Measurements from ENCODE around the gene KCNE1.
"Not testable (repeated sequence)": the region's sequence is repeated elsewhere in the genome, so short reads cannot be mapped to it uniquely, and the experiment has no call there.

DNA sequence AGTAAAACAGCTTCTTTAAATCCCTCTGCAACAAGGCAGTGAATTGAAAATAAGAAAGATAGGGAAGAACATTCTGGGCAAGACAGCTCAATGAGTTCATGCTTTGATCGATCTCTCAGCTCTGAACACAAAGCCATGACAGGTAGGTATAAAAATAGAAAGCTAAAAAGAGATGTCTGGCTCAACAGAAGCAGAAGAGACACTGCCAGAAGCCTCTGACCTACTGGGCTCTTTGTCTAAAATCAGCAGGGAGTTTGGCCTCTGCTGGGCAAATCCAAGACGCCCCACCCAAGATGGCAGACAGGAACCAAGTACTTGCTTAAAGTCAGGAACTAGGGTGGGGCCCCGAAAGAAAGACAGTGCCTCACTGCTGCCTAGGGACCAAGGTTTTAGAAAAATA, 44.7 kb downstream of the KCNE1 start:
- TF ChIP-seq, protein P1, sequence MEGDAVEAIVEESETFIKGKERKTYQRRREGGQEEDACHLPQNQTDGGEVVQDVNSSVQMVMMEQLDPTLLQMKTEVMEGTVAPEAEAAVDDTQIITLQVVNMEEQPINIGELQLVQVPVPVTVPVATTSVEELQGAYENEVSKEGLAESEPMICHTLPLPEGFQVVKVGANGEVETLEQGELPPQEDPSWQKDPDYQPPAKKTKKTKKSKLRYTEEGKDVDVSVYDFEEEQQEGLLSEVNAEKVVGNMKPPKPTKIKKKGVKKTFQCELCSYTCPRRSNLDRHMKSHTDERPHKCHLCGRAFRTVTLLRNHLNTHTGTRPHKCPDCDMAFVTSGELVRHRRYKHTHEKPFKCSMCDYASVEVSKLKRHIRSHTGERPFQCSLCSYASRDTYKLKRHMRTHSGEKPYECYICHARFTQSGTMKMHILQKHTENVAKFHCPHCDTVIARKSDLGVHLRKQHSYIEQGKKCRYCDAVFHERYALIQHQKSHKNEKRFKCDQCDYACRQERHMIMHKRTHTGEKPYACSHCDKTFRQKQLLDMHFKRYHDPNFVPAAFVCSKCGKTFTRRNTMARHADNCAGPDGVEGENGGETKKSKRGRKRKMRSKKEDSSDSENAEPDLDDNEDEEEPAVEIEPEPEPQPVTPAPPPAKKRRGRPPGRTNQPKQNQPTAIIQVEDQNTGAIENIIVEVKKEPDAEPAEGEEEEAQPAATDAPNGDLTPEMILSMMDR (IDR thresholded peaks at IDR 0.05 in 2 of 3, conservative IDR thresholded peaks at IDR 0.05 in 1 of 3; ENCODE audit: control insufficient read depth in 2 of 3, extremely low read depth in 1 of 3, insufficient read depth in 1 of 3, low read depth in 3 of 3, low read length in 3 of 3), result not testable (repeated sequence)
- TF ChIP-seq JUND (IDR thresholded peaks at IDR 0.05; ENCODE audit: low read depth, low read length); BMI1 (IDR thresholded peaks at IDR 0.05; ENCODE audit: borderline replicate concordance); CBX3 (IDR thresholded peaks at IDR 0.05; ENCODE audit: borderline replicate concordance, low read depth): not testable (repeated sequence)
- TF ChIP-seq, protein P2, sequence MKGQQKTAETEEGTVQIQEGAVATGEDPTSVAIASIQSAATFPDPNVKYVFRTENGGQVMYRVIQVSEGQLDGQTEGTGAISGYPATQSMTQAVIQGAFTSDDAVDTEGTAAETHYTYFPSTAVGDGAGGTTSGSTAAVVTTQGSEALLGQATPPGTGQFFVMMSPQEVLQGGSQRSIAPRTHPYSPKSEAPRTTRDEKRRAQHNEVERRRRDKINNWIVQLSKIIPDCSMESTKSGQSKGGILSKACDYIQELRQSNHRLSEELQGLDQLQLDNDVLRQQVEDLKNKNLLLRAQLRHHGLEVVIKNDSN (IDR thresholded peaks at IDR 0.05; ENCODE audit: borderline replicate concordance, extremely low read length, insufficient read depth, low read depth, low read length), result not testable (repeated sequence)

Data from GM12878 (cell line).